ENCODE results near the gene HCN4.
"Not testable (repeated sequence)": the region's sequence is repeated elsewhere in the genome, so short reads cannot be mapped to it uniquely, and the experiment has no call there.

The HCN4 gene

DNA sequence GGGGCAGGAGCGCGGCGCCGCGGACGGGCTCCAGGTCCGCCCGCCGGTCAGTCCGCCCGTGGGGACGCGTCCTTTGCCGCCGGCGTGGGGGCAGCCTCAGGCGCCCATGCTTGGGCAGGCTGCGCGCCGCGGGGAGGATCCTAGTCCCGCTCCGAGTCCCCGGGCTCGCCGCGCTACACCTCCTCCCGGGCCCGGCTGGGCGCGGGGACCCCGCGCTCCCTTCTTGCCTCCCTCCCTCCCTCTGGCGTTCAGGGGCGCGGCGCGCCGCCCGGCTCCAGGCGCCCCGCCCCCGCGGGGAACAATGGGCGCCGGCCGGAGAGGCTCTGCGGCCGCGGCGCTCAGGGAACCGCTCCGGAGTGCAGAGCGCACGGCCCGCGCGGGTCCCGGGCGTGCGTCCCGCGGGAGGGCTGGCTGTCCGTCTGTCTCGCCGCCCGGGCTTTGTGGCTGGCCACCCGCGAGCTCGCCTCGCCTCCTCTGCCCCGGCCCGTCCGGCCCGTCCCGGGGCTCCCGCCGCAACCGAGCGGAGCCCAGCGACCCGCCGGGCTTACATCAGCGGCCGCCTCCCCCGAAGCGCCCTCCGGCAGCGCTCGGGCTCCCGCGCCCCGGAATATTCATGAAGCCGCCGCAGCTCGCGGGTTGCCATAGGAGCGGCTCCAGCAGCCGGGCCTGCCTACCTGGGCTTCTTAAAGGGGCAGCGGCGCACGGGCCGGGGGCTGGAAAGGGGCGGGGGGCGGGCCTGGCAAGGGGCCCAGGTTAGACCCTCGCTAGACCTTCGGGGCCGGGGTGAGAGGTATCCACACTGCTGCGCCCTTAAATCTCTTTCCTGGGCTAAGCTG lies at the start of gene HCN4:
Gene HCN4, minus strand, starts transcription at position 658 of the 836 bp plus-strand sequence. CDS start 688 bp downstream, outside the sequence.
- no peak for DNase-seq (ENCODE audit: low spot score)

DNA sequence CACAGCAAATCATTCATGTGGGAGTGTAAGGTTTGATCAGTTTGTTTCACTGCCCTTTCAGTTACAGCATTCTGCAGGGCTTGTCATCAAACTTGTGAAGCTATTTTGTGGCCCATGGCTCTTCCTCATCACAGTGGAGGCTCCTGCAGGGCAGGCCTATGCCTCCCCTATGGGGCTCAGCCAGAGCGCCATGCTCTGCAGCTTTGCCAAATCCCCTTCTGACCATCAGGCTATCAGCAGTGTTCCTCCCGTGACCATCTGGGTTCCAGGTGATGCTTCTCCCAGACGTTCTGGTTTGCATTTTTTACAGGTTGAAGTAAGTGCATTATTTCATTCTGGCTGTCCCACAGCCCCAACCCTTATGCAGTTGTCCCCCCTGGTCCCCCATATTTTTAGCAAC lies 46.1 kb upstream of the HCN4 start:
- DNase-seq (ENCODE audit: low spot score) = no peak

DNA sequence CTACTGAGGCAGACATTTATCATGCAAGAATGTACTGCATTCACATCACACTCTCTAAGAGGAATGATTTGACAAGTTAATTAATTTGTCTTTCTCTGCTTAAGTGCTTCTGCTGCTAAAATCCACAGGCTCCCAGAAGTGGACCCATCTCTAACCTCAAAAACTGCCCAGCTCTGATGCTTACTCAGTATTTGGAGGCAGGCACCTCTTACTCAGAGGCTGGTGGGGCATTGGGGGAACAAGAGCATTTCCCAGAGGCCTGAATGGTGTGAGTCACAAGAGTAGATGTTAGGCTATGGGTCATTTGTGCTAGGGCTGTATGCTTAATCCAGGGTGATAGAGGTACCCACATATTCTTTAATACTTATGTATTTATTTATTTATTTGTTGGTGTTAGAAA lies 34.4 kb upstream of the HCN4 start:
- DNase-seq (ENCODE audit: low spot score) = no peak

DNA sequence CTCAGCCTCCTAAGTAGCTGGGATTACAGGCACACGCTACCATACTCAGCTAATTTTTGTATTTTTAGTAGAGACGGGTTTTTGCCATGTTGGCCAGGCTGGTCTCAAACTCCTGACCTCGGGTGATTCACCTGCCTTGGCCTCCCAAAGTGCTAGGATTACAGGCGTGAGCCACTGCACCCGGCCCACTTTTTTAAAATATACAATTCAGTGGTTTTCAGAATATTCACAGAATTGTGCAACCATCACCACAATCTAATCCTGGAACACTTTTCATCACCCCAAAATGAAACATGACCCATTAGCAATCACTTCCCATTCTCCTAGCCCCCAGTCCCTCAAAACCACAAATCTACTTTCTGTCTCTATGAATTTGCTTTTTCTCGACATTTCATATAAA lies 31.5 kb upstream of the HCN4 start:
- not testable (repeated sequence) for DNase-seq (ENCODE audit: low spot score)

DNA sequence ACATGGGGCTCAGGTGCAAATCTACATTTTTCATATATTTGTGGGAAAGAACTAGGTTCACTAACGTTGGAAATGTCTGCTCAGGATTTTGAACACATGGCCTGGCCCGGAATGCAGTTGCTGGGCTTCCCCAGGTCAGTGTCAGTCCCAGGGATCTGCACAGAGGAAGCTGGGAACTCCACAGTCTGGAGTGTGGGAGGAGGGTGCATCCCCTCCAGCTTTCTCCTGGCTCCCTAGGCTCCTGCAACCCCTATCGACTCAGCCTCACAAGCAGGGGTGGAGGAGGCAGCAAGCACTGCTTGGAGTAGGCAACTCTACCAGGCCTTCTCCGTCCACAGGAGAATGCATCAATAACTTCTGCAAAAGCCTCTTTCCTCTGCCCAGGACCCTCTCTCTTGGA lies 30.1 kb upstream of the HCN4 start:
- no peak for DNase-seq (ENCODE audit: low spot score)

DNA sequence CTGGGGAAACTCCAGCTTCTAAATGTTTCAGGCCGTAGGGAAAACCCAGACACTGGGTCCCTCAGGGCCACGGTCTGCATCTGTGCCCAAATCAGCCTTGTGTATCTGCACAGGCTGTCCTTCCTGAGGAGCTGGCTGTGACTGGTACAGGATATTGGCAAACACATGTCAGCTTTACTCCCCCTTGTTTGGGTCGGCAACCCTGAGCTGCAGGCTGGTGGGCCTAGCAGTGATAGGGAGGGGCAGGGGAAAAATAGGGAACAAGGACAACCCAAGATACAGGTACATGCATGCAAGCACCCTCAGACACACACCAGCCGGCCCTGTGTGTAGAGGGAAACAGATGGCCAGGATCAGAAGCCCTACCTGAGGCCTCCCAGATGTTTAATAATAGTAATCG lies 28.7 kb upstream of the HCN4 start:
- no peak for DNase-seq (ENCODE audit: low spot score)

DNA sequence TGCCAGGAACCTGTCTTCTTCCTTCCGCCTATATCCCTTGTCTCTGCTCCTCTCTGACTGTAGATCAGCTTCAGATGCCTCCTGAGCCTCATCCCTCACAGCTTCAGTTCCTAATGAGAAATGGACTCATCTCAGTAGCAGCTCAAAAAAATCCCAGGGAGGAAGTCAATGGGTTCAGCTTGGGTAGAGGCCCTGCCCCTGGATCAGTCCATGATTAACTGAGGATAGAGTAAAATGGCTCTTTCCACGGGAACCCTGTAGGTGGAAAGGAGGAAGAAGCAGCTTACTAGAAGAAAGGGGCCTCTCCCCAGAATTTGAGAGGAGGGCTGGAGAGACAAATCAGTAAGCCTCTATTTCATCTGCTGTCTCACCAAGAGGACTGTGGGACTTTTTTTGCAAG lies 26.9 kb upstream of the HCN4 start:
- no peak for DNase-seq (ENCODE audit: low spot score)

DNA sequence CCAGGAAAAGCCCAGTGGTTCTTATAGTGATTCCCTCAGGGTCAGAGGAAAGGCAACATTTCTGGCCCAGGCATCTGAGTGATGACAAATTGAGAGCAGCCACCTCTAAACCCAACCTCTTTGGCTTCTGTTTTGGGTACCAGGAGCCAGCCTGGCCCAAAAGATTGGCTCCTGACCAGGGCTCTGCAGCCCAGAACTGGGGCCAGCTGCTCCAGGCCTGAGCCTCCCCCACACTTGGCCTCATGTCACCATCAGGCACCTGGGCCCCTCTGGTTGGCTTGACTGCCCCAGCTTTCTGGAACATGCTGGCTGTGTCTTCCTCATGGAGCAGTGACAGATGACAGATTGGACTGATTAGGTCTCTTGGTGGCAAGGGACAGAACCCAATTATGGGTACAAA lies 26.0 kb upstream of the HCN4 start:
- no peak for DNase-seq (ENCODE audit: low spot score)

DNA sequence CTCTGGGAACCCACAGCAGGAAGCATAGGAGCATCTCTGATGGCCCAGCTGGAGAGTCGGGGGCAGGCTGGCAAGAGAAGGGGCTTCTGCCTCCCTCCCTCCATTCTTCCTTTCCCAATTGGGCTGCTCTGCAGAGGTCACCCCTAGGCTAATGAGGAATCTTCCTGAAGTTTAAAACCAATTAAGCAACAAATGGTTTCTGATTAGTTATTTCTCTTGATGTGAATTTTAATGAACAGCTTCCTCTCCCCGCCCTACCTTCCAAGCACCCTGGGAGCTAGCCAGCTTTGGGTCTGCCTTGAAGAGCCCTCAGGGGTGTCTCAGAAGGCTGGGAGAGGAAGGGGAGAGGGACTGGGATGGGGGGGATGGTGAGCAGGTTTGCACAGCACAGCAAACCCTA lies 24.6 kb upstream of the HCN4 start:
- no peak for DNase-seq (ENCODE audit: low spot score)

DNA sequence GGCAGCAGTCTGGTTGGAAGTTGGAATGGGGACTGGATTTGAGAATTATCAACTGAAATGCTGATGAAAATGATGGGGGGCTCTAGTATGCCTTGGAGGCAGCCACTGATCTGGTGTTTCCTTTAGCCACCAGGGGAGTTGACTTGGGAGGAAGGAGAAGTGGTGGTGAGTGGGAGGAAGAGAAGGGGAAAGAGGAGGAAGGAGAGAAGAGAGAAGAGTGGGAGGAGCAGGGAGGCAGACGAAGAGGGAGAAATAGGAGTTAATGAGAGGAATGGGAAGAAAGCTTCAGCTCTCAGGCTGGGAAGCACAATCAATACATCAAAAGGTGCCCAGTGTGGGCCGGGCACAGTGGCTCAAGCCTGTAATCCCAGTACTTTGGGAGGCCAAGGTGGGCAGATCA lies 23.3 kb upstream of the HCN4 start:
- DNase-seq (ENCODE audit: low spot score) = no peak

DNA sequence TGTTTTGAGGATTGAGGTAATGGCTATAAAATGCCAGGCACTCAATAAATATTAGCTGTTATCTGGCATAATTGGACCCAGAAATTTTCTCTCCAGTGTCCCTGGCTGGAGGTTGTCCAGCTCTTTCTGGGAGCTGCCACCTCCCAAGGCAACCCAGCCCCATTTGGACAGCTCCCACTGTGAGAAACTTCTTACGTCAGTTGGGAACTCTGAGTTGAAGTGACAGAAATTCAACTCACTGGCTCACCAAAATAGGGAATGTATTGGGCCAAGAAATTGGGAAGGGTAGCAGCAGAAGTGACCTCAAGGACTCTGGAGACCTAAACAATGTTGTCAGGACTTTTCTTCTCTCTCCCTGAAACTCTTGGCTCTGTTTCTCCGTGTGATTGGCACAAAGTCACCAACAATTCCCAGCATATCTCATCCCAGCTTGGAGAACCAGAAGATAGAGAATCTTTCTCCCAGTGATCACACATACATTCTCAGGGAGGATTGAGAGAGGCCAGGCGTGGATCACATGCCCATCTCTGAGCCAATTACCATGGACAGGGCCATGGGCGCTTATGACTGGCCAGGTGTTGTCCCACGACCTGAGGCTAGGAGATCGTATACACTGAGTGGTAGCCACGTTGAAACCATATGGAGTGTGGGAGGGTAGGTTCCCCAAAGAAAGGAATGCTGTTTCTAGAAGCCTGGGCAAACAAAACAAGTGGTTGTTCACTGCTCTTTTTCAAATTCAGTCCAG lies 22.5 kb upstream of the HCN4 start:
- DNase-seq (ENCODE audit: low spot score) = no peak

DNA sequence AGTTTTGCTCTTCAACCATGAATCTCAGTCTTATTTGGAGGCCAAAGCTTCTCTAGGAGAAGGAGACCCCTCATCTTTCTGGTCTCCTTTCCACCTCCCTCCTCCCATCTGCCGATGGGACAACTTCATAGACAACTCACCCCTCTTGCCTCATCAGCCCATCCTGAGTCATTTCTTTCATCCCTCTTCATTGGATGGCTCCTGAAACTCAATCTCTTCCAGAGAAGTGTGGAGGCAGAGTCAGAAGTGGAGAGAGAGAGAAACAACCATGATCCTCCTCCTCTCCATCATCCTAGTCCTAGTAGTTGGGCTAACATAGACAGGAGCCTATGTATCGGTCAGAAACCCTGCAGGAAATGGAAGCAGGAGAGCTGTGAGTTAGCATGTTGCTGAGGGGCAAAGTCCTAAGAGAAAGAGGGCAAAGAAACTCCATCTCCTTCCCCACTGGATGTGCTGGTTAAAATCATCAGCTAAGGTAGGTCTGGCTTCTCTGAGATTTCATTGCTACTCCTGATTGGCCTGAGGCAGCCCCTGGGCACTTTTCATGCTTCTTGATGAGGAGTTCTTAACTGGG lies 21.3 kb upstream of the HCN4 start:
- no peak for DNase-seq (ENCODE audit: low spot score)

DNA sequence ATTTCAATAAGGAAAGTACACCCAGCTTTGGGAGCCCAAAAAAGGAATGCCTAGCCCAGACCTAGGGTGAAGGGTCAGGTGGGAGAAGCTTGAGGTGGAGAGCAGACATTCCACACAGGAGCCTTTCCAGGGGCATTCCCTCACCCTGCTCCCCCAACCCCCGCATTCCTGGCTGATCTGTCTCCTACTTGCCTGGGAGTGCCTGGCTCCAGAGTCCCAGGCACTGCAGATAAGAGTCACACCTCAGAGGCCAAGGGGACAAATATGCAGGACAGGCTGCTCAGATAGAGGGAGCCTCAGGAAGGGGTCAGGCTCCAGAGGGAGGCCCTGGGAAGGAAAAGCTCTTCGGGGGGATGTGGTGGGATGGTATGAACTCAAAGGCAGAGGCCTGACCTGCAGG lies 20.8 kb upstream of the HCN4 start:
- DNase-seq (ENCODE audit: low spot score) = no peak

DNA sequence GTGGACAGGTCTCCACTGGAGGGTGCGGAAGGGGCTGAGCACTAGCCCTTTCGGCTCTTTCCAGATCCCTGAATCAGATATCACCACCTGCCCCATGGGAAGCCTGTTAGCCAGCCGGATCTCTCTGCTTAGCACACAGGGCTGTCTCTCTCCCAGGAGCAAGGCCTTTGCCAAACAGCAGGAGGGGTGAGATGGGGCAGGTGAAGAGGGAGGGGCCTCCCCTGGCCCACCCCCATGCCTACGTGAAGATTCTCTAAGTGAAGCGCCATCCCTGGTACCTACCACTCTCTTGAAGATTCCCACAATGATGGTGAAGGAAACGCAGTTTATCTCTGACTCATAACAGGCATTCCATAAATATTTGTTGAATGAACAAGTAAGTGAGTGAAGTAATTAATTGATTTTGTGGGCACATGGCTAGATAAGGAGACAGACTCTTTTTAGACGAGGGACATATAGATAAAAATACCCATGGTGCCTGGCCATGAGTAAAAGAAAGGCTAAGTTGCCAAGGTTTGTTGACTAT lies 19.6 kb upstream of the HCN4 start:
- peak; percentile 30 for DNase-seq (ENCODE audit: low spot score)

DNA sequence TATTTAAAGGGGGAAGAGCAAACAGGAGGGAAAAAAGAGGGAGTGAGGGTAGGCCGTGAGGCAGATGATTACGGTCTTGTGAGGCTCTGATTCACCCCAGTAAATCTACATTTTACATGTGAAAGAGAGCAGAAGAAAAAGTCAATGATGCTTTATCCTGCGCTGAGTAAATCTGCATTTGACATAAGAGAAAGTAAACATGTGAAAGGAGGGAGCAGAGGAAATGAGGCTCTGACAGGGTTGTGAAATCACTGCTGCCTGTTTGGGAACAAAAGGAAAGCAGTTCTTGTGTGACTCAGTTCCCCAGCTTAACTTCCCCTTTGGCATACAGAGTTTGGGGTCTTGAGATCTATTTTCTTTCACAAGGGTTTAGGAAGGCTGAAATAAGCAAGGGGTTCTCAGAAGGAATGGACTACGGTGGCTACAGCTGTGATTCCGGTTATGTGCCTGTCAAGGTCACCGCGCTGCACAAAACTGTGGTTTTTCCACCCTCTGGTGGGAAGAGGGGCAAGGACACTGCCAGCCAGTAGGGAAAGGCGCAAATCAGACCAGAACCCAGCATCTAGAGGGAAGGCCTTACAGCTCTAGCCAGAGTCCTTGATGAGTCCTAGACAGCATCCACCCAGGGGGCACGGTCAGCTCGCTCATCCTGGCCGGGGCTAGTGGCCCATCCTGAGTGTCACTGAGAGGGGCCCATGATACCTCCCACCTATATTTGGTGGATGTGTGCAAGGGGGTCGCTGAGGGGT lies 18.9 kb upstream of the HCN4 start:
- no peak for DNase-seq (ENCODE audit: low spot score)

DNA sequence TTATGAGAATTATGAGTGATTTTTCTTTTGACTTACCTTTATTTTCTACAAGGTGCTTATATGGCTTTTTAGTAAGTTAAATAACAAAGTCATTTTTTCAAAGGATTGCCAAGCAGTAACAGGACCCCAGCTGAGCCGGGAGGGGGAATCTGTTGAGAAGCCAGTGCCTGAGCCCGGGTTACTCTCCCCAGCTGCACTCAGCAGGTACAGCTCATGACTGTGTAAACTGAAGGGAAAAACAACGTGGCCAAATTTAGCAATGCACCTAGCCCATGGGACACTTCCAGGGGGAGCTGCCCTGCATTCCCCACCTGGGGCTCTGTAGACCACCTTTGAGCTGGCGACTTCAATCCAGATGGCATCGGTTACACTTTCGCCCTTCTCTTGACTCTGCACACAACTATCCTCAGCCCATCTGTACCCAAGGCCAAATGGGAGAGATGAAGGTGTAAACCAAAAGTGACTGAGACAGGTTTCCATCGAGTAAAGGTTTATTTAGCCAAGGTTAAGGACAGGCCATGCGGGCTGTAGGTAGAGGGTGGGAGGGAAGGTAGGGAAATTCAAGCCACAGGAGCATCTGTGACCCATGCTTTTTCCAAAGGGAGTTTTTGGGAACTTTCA lies 18.2 kb upstream of the HCN4 start:
- no peak for DNase-seq (ENCODE audit: low spot score)

DNA sequence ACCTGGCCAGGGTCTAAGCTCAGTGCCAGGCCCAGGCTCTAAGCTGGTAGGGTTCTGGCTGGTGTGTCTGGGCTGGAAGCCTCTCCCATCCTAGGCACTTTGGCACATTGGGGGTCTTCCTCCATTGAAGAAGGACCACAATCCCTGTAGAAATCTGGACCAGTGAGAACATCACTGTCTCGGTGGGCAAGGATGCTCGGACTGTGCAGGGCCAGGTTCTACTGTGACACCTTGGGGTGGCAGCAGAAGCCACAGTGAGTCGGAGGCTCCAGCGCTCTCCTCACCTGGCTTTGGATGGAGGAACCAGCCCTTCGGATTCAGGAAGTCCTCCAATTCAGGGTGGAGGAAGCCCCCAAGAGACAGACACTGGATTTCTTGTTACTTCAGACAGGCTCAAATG lies 17.5 kb upstream of the HCN4 start:
- no peak for DNase-seq (ENCODE audit: low spot score)

DNA sequence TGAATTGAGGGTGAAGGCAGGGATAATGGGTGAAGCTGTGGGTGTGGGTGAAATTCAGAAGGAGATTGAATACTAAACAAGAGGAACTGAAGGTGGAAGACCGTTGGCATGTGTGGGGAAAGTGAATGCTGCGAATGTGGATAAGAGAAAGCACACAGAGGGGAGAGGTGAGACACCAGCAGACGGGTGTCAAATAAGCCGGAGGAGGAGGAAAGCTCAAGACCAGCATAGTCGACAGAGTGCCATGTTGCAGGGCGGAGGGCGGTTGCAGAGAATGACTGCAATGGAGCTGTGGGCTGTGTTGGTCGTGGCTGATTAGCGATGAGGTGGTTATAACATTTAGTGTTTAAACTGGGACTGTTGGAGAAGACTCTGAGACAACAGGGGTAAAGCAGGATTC lies 16.4 kb upstream of the HCN4 start:
- DNase-seq (ENCODE audit: low spot score) = no peak

DNA sequence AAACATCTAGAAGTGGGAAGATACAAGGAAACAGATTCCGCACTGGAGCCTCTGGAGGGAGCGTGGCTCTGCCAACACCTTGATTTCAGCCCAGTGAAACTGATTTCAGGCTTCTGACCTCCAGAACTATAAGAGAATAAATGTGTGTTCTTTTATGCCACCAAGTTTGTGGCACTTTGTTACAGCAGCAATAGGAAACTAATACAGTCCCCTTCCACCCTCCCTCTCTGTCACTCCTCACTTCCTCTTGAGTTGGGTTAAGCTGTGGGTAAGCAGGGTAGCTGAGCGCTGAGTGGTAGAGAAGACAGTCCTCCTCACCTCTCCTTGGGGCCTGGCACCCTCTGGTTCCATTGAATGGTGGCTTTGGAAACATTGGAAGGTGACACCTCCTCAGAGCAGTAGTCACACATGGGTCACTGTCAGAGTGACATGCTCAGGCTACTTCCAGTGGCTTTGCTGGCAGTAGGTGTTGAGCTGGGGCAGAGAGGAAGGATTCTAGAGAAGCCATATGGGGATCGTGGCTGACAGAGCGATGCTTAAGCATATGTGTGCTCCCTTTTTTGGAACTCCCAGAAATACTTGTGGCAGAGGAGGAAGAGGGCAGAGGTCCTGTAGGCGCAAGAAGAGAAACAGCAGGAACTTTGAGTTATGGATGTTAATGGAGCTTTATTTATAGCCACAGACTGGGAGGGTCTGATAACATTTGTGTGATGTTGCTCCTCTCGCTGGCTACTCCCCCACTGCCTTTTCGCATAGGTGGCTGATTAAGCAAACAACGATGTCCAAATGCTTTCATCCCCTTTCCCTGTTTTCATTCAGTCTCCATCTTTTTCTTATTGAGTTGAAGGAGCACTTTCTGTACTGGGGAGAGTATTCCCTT lies 14.8 kb upstream of the HCN4 start:
- no peak for DNase-seq (ENCODE audit: low spot score)

DNA sequence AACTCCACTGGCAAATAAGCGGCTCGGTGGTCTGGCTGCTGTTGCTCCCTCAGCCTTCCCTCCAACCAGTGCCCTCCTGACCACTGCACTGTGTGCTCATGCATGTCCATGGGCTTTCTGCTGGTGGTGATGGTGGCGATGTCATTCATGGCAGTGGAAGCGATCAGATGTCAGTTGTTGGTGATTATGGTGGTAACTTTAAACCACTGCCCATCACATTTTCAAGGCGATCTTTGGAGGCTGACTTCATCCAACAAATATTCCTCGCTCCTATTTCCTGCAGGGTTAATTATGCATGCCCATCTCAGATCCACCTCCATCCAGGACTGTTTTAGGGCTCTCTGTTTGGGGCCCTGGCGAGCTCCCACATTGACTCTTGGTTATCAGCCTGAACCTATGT lies 13.4 kb upstream of the HCN4 start:
- no peak for DNase-seq (ENCODE audit: low spot score)

DNA sequence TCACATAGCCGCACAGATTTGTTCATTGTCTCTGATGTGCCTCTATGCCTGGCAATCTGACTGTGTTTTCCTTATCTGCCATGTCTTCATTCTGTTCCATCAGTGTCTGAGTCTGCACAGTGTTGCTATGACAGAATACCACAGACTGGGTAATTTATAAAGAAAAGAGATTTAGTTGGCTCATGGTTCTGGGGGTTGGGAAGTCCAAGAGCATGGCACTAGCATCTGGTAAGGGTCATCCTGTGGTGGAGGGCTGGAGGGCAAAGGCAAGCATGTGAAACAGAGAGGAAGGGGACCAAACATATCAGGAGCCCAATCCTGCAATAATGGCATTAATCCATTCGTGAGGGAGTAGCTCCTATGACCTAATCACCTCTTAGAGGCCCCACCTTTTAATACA lies 11.9 kb upstream of the HCN4 start:
- DNase-seq (ENCODE audit: low spot score) = no peak
